ENCODE measurements around the gene PKP2. TPM values are rescaled to one million over a fixed set of nuclear protein-coding genes. Genes with fewer than 3 reads are reported as not detected.
"Not testable (repeated sequence)": the region's sequence is repeated elsewhere in the genome, so short reads cannot be mapped to it uniquely, and the experiment has no call there.

Gene PKP2
- total and polyA plus RNA-seq, 4 donors, result 0.91 to 10.4 (median 3.8) TPM

DNA sequence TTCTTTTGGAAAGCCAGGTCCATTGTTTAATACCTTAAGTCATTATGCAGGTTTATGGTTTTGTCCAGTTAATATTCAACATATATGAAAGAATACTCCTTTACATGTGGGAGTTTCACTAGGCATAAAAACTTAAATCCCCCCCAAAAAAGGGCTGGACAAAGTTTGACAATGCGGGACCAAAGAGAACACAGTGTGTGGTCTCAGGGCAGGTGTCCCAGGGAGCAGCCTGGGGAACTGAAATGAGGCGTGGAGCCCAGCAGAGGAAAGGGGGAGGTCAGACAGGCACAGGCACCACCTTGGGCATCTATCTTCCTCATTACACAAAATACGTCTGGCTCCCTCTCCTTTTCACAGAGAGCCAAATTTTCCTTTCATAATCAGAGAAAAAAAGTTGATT is 22.5 kb downstream of the PKP2 start:
- H3K9ac ChIP-seq (ENCODE audit: insufficient read depth in 1 of 2, low read length in 2 of 2), result no peak overlapping the region
- DNase-seq (no peak), ATAC-seq (ENCODE audit: insufficient read depth, low FRiP score) (no peak)
- H3K27ac ChIP-seq (ENCODE audit: low read depth in 1 of 2, low read length in 1 of 2), result peak overlapping the region in 1 of 2 donors; percentile 47
- 72 to 80% methylated on average over 3 of the region's 3 CpGs for WGBS, 2 donors
- TF ChIP-seq, protein P1, sequence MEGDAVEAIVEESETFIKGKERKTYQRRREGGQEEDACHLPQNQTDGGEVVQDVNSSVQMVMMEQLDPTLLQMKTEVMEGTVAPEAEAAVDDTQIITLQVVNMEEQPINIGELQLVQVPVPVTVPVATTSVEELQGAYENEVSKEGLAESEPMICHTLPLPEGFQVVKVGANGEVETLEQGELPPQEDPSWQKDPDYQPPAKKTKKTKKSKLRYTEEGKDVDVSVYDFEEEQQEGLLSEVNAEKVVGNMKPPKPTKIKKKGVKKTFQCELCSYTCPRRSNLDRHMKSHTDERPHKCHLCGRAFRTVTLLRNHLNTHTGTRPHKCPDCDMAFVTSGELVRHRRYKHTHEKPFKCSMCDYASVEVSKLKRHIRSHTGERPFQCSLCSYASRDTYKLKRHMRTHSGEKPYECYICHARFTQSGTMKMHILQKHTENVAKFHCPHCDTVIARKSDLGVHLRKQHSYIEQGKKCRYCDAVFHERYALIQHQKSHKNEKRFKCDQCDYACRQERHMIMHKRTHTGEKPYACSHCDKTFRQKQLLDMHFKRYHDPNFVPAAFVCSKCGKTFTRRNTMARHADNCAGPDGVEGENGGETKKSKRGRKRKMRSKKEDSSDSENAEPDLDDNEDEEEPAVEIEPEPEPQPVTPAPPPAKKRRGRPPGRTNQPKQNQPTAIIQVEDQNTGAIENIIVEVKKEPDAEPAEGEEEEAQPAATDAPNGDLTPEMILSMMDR (IDR thresholded peaks at IDR 0.05; ENCODE audit: control extremely low read depth, extremely low read depth), result no peak
- no peaks in the 10 kb centered on the region for H3K36me3 ChIP-seq (ENCODE audit: control insufficient read depth in 4 of 4, insufficient read depth in 4 of 4, low read length in 4 of 4)
- peaks cover 0 to 3% (median 0%) of the 10 kb centered on the region in 3 donors for H3K27me3 ChIP-seq (ENCODE audit: control insufficient read depth in 3 of 3, insufficient read depth in 3 of 3, low read length in 2 of 3)
- no peaks in the 10 kb centered on the region for H3K9me3 ChIP-seq (ENCODE audit: control insufficient read depth in 4 of 4, insufficient read depth in 3 of 4, low read length in 3 of 4)
- H3K4me1 ChIP-seq (ENCODE audit: control insufficient read depth in 5 of 5, insufficient read depth in 5 of 5, low read length in 5 of 5), result peaks cover 0 to 5% (median 0%) of the 10 kb centered on the region in 5 donors
- H3K4me3 ChIP-seq, result no peak overlapping the region

DNA sequence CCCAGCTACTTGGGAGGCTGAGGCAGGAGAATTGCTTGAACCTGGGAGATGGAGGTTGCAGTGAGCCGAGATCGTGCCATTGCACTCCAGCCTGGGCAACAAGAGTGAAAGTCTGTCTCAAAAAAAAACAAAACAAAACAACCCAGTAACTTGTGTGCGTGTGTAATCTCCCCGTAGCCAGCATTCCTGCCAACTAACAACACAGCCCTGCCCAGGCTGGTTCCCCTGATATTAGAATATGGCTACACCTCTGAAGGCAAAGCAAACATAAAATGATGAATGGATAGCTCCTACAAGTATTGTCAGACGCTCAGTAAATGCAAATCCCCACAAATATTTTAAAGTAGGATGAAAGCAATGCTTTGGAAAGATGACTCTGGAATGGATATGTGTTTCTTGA is 24.2 kb downstream of the PKP2 start:
- not testable (repeated sequence) for H3K4me3 ChIP-seq; H3K27me3 ChIP-seq (ENCODE audit: control insufficient read depth in 3 of 3, insufficient read depth in 3 of 3, low read length in 2 of 3); H3K4me1 ChIP-seq (ENCODE audit: control insufficient read depth in 5 of 5, insufficient read depth in 5 of 5, low read length in 5 of 5); H3K36me3 ChIP-seq (ENCODE audit: control insufficient read depth in 4 of 4, insufficient read depth in 4 of 4, low read length in 4 of 4); DNase-seq; ATAC-seq (ENCODE audit: insufficient read depth, low FRiP score); H3K9me3 ChIP-seq (ENCODE audit: control insufficient read depth in 4 of 4, insufficient read depth in 3 of 4, low read length in 3 of 4); H3K9ac ChIP-seq (ENCODE audit: insufficient read depth in 1 of 2, low read length in 2 of 2)
- 83 to 92% methylated on average over 5 of the region's 5 CpGs for WGBS, 2 donors
- H3K27ac ChIP-seq (ENCODE audit: low read depth in 1 of 2, low read length in 1 of 2), result peak overlapping the region in 1 of 2 donors; percentile 1

DNA sequence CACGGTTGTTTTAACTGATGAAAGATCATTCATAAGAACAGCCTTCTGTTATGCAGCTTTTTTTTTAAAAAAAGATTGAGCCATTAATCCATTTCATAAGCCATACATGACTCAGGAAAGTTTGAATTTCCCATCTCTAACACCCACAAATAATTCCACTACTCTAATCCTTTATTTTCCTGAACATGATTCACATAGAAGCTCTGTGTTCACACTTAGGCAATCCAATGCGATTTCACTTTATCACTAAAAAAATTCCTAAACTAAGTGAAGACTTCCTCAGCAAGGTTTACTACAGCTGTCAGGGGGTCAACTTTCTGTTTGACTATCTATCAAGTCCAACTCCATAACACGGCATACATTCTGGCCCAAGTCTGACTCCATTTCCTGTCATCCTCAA is 25.9 kb downstream of the PKP2 start:
- Histone ChIP-seq H3K36me3 (ENCODE audit: control insufficient read depth in 4 of 4, insufficient read depth in 4 of 4, low read length in 4 of 4) (peaks cover 0 to 3% (median 0%) of the 10 kb centered on the region in 4 donors), H3K4me3 (no peak overlapping the region), H3K27ac (ENCODE audit: low read depth in 1 of 2, low read length in 1 of 2) (peak overlapping the region in 1 of 2 donors; percentile 46), H3K9ac (ENCODE audit: insufficient read depth in 1 of 2, low read length in 2 of 2) (no peak overlapping the region), H3K4me1 (ENCODE audit: control insufficient read depth in 5 of 5, insufficient read depth in 5 of 5, low read length in 5 of 5) (peaks cover 0 to 5% (median 0%) of the 10 kb centered on the region in 5 donors), H3K9me3 (ENCODE audit: control insufficient read depth in 4 of 4, insufficient read depth in 3 of 4, low read length in 3 of 4) (peaks cover 0 to 3% (median 0%) of the 10 kb centered on the region in 4 donors), H3K27me3 (ENCODE audit: control insufficient read depth in 3 of 3, insufficient read depth in 3 of 3, low read length in 2 of 3) (peaks cover 0 to 3% (median 0%) of the 10 kb centered on the region in 3 donors)
- TF ChIP-seq, protein P1 (IDR thresholded peaks at IDR 0.05; ENCODE audit: control extremely low read depth, extremely low read depth), result no peak
- DNase-seq, result no peak
- ATAC-seq (ENCODE audit: insufficient read depth, low FRiP score), result no peak
- 62 to 64% methylated on average over 3 of the region's 3 CpGs for WGBS, 2 donors

DNA sequence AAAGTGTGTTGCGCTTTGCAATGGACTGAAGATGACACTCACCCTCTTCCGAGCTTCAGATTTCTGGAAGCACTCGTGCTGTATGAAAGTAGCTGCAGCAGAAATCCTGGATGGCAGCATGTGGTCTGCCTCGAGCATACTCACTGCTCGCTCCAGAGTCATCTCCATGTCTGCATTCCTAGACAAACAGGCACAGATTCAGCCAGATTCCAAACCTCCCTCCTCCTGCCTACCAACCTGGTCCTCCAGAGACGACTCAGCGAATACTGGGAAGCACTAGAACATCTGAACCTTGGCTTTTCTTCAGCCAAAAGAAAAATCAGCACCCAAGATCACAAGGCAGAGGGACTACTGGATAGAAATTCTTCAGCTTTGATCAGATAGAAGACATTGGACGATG is 27.7 kb downstream of the PKP2 start:
- H3K27me3 ChIP-seq (ENCODE audit: control insufficient read depth in 3 of 3, insufficient read depth in 3 of 3, low read length in 2 of 3), result no peaks in the 10 kb centered on the region
- no peak for DNase-seq
- TF ChIP-seq, protein P1 (IDR thresholded peaks at IDR 0.05; ENCODE audit: control extremely low read depth, extremely low read depth), result no peak
- no peaks in the 10 kb centered on the region for H3K4me1 ChIP-seq (ENCODE audit: control insufficient read depth in 5 of 5, insufficient read depth in 5 of 5, low read length in 5 of 5)
- H3K9ac ChIP-seq (ENCODE audit: insufficient read depth in 1 of 2, low read length in 2 of 2), result no peak overlapping the region
- 93 to 95% methylated on average over 8 of the region's 8 CpGs for WGBS, 2 donors
- no peak for ATAC-seq (ENCODE audit: insufficient read depth, low FRiP score)
- no peak overlapping the region for H3K4me3 ChIP-seq
- H3K9me3 ChIP-seq (ENCODE audit: control insufficient read depth in 4 of 4, insufficient read depth in 3 of 4, low read length in 3 of 4), result peaks cover 0 to 3% (median 0%) of the 10 kb centered on the region in 4 donors
- H3K27ac ChIP-seq (ENCODE audit: low read depth in 1 of 2, low read length in 1 of 2), result no peak overlapping the region
- H3K36me3 ChIP-seq (ENCODE audit: control insufficient read depth in 4 of 4, insufficient read depth in 4 of 4, low read length in 4 of 4), result peaks cover 0 to 3% (median 0%) of the 10 kb centered on the region in 4 donors
